B cell (primary cell): ENCODE results near the gene PPT2. TPM values are rescaled to one million over a fixed set of nuclear protein-coding genes. Genes with fewer than 3 reads are reported as not detected.

Source experiments
- ATAC-seq: fragments of 200-7000 bp; cut with Tn5 transposase; one replicate; pipeline ENCODE4 v1.10.0; 2021; ENCODE audit warnings: low read depth, mild to moderate bottlenecking, moderate number of reproducible peaks, moderate library complexity
- CTCF ChIA-PET: fragments of 350-600 bp; sonication (Branson Sonifier 250); formaldehyde crosslinking; loops from one replicate; lab custom pipeline; 2021; ENCODE audit warnings: antibody characterized with exemption, inconsistent platforms; lab: Charles Lee
- POLR2A ChIA-PET: fragments of 350-600 bp; sonication (Branson Sonifier 250); formaldehyde crosslinking; loops from one replicate; lab custom pipeline; 2021; ENCODE audit warnings: antibody characterized with exemption; lab: Charles Lee
- DNase-seq: peaks from one replicate; pipeline ENCODE4 v3.0.0; 2013
- H2AFZ ChIP-seq: 2 replicates; pipeline ENCODE4 v1.6.1; 2012; ENCODE audit warnings: mild to moderate bottlenecking, low read depth, low read length; ENCODE audit not compliant: insufficient read depth, poor library complexity, severe bottlenecking
- H3K27ac ChIP-seq, 2 donors: 1 replicate in 1 of 2; 2 replicates in 1 of 2; pipeline ENCODE4 v1.5.1; 2012 to 2013; ENCODE audit warnings: low read length in 2 of 2, mild to moderate bottlenecking in 2 of 2, moderate library complexity in 1 of 2
- H3K27me3 ChIP-seq, 4 experiments: fragments of 200-600 bp in 1 of 4; sonication (generic) in 1 of 4; replicated peaks in 1 of 4; 1 replicate in 2 of 4; 2 replicates in 2 of 4; pipeline versions ENCODE4 v1.6.1 to v1.7.0; 2013 to 2016; ENCODE audit warnings: low read length in 3 of 4, mild to moderate bottlenecking in 2 of 4, mixed read lengths in 1 of 4, moderate library complexity in 1 of 4; ENCODE audit not compliant: insufficient read depth in 4 of 4, control insufficient read depth in 3 of 4; ENCODE audit errors: control extremely low read depth in 1 of 4
- H3K36me3 ChIP-seq, 2 experiments: replicated peaks in 1 of 2; 1 replicate in 1 of 2; 2 replicates in 1 of 2; pipeline versions ENCODE4 v1.6.1 to v1.7.1; 2013; ENCODE audit warnings: low read length in 1 of 2; ENCODE audit not compliant: insufficient read depth in 2 of 2, control insufficient read depth in 1 of 2; ENCODE audit errors: control extremely low read depth in 1 of 2, extremely low read depth in 1 of 2
- H3K4me1 ChIP-seq, 2 donors: fragments of 200-600 bp in 1 of 2; sonication (generic) in 1 of 2; 1 replicate in 1 of 2; 2 replicates in 1 of 2; pipeline versions ENCODE4 v1.5.1 to v1.6.1; 2013 to 2017; ENCODE audit warnings: low read length in 2 of 2; ENCODE audit not compliant: control insufficient read depth in 2 of 2, insufficient read depth in 2 of 2
- H3K4me2 ChIP-seq: replicated peaks from 2 replicates; pipeline ENCODE3; 2012; ENCODE audit warnings: mild to moderate bottlenecking, low read depth, low read length; ENCODE audit not compliant: poor library complexity, severe bottlenecking
- H3K4me3 ChIP-seq, 5 experiments: fragments of 200-600 bp in 1 of 5; sonication (generic) in 1 of 5; 1 replicate in 3 of 5; 2 replicates in 2 of 5; pipeline versions ENCODE4 v1.5.1 to v1.7.0; 2011 to 2016; ENCODE audit warnings: low read length in 4 of 5, mild to moderate bottlenecking in 4 of 5, low read depth in 2 of 5, control low read depth in 1 of 5, moderate library complexity in 1 of 5; ENCODE audit not compliant: insufficient read depth in 1 of 5; ENCODE audit errors: control extremely low read depth in 1 of 5, extremely low read depth in 1 of 5
- H3K79me2 ChIP-seq: fragments of 200-600 bp; sonication (generic); one replicate; pipeline ENCODE4 v1.6.0; 2016; ENCODE audit warnings: low read length; ENCODE audit not compliant: control insufficient read depth, insufficient read depth
- H3K9ac ChIP-seq: fragments of 200-600 bp; sonication (generic); 2 replicates; pipeline ENCODE4 v1.6.1; 2017; ENCODE audit warnings: mild to moderate bottlenecking, low read length, moderate library complexity
- H3K9me3 ChIP-seq, 3 donors: one replicate each; pipeline versions ENCODE4 v1.6.1 to v1.7.1; 2013; ENCODE audit warnings: low read length in 2 of 3; ENCODE audit not compliant: control insufficient read depth in 2 of 3, insufficient read depth in 1 of 3; ENCODE audit errors: control extremely low read depth in 1 of 3
- H4K20me1 ChIP-seq: 2 replicates; pipeline ENCODE4 v1.6.0; 2012; ENCODE audit warnings: mild to moderate bottlenecking, low read length; ENCODE audit not compliant: insufficient read depth, control insufficient read depth, poor library complexity, severe bottlenecking
- H3K27ac Mint-ChIP-seq: one replicate; pipeline ENCODE4 v1.8.0; 2021; ENCODE audit warnings: mixed read lengths
- H3K27me3 Mint-ChIP-seq: one replicate; pipeline ENCODE4 v1.8.0; 2021; ENCODE audit warnings: mixed read lengths
- H3K4me1 Mint-ChIP-seq: one replicate; pipeline ENCODE4 v1.8.0; 2021; ENCODE audit warnings: mixed read lengths
- H3K4me3 Mint-ChIP-seq: one replicate; pipeline ENCODE4 v1.8.0; 2021; ENCODE audit warnings: mixed read lengths
- H3K9me3 Mint-ChIP-seq: one replicate; pipeline ENCODE4 v1.8.0; 2022; ENCODE audit warnings: mixed read lengths; ENCODE audit not compliant: insufficient read depth
- EZH2 ChIP-seq: IDR thresholded peaks from 2 replicates; pipeline ENCODE4 v1.6.1; 2012; ENCODE audit warnings: borderline replicate concordance, low read depth, mild to moderate bottlenecking, moderate library complexity, low read length; ENCODE audit not compliant: insufficient read depth, poor library complexity, severe bottlenecking
- WGBS: methylation state at CpG from one replicate; pipeline ENCODE4 v1.1.5; 2013; ENCODE audit warnings: missing lambda C conversion rate; ENCODE audit not compliant: insufficient coverage; 5-methylcytosine and 5-hydroxymethylcytosine counted together
- intact Hi-C: fragments of 100-400 bp; cut with micrococcal nuclease; formaldehyde crosslinking; loops from one replicate; pipeline ENCODE4 v1.10.0; 2022
- polyA plus RNA-seq: library from polyadenylated mRNA; depleted of rRNA; stranded (reverse); fragments of >200 nt; gene quantifications from 2 replicates; pipeline ENCODE4 v1.2.3, GENCODE V29; 2012
- total RNA-seq, 2 donors: library from RNA; stranded (reverse); fragments of 120-200 nt in 1 of 2; gene quantifications; 1 replicate in 1 of 2; 2 replicates in 1 of 2; pipeline versions ENCODE4 v1.2.3 to v1.2.4, GENCODE V29; 2013 to 2022
- TF ChIP-seq, protein P1 (sequence below): fragments of 200-600 bp; IDR thresholded peaks from one replicate; pipeline ENCODE4 v1.8.0; 2022; ENCODE audit warnings: antibody characterized with exemption, mild to moderate bottlenecking

PPT2 gene
- total and polyA plus RNA-seq, 2 donors (not counting 1 experiment from before 2014, with no cell fraction given), result 1.2 to 4.2 TPM

DNA sequence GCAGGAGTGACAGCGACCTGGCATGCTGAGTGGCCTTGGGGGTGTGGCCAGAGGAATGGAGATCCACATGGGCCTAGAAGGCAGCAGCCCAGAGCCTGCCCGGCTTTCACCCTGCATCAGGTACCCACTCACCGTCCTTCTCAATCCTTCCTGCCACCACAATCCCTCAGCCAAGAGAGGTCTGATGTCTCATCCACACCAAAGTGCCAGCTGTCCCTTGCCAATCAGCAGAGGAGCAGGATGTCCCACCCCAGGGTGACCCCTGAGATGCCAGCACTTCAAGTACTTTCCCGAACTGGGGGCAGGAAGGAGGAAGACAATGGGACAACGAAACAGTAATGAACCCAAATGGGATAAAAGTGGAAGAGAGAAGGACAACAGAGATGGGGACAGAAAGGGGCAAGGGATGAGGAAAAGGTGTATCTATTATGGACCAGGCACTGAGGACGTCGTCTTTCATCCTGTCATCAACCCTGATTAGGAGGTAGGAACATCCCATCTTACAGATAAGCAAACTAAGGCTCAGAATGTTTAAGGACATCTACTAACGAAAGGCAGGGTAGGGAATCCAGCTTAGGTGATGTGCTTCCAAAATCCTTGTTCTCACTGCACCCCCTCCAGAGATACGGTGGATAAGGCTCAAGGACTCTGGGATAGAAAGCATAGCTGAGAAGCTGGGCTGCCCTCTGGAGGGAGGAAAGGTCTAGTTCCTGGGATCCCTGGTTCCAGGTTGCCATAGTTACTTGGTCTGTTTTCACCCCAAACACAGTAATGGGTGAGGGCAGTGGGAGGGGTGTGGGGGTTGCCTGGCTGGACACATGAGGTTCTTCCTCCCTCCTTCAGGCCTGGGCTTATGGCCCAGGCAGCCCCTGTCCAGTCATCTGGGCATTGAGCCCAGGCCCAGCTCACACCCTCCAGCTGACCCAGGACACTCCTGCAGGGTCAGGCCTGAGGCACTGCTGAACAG, 40.3 kb upstream of the PPT2 start:
- H3K27me3 Mint-ChIP-seq, result peaks cover 2% of the 10 kb centered on the region
- H3K4me3 Mint-ChIP-seq, result no peak overlapping the region
- H4K20me1 ChIP-seq, result peaks cover 5% of the 10 kb centered on the region
- WGBS, result 95% methylated on average over 3 of the region's 9 CpGs
- peak overlapping the region in 1 of 2 donors; percentile 14 for H3K27ac ChIP-seq
- TF ChIP-seq EZH2, result no peak
- TF ChIP-seq, protein P1, sequence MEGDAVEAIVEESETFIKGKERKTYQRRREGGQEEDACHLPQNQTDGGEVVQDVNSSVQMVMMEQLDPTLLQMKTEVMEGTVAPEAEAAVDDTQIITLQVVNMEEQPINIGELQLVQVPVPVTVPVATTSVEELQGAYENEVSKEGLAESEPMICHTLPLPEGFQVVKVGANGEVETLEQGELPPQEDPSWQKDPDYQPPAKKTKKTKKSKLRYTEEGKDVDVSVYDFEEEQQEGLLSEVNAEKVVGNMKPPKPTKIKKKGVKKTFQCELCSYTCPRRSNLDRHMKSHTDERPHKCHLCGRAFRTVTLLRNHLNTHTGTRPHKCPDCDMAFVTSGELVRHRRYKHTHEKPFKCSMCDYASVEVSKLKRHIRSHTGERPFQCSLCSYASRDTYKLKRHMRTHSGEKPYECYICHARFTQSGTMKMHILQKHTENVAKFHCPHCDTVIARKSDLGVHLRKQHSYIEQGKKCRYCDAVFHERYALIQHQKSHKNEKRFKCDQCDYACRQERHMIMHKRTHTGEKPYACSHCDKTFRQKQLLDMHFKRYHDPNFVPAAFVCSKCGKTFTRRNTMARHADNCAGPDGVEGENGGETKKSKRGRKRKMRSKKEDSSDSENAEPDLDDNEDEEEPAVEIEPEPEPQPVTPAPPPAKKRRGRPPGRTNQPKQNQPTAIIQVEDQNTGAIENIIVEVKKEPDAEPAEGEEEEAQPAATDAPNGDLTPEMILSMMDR, result no peak
- H3K79me2 ChIP-seq, result no peaks in the 10 kb centered on the region
- intact Hi-C loops, result no loop called here
- ATAC-seq (no peak), DNase-seq (no peak)
- H2AFZ ChIP-seq, result no peak overlapping the region
- H3K27ac Mint-ChIP-seq, result peak overlapping the region; percentile 39
- H3K9ac ChIP-seq, result no peak overlapping the region
- H3K4me1 Mint-ChIP-seq, result peaks cover 5% of the 10 kb centered on the region
- no peak overlapping the region for H3K4me2 ChIP-seq
- POLR2A ChIA-PET, result interaction anchor here (0.7 kb wide), 1 partner anchor 14 kb away, joined by 4 read pairs; the partner anchor contains the start of gene ATF6B
- H3K4me3 ChIP-seq, result no peak overlapping the region
- H3K4me1 ChIP-seq, result peaks cover 3 to 5% of the 10 kb centered on the region in 2 donors
- peaks cover 0 to 3% (median 0%) of the 10 kb centered on the region in 4 experiments for H3K27me3 ChIP-seq
- CTCF ChIA-PET, result no interaction called here
- no peaks in the 10 kb centered on the region for H3K9me3 Mint-ChIP-seq
- peaks cover 0 to 36% of the 10 kb centered on the region in 2 experiments for H3K36me3 ChIP-seq
- H3K9me3 ChIP-seq, result no peaks in the 10 kb centered on the region

DNA sequence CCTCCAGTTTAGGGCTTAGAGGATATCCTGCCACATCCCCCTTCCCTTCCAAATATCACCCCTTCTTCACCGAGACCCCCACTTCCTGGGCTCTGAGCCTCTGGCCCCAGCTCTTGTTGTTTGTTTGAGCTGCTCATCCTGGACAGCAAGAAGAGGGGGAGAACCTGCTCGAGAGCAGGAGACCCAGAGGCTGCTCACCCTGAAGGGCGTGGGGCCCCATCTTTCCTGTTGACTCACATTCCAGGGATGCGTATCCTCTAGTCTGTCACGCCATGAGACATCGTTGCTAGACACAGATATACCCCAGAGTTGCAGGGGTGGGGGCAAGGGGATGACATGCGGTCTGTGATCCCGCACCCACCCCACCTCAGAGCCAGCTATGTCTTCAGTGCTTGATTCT, 39.1 kb upstream of the PPT2 start:
- no peaks in the 10 kb centered on the region for H3K9me3 ChIP-seq
- H3K79me2 ChIP-seq, result no peaks in the 10 kb centered on the region
- peaks cover 0 to 3% of the 10 kb centered on the region in 2 donors for H3K4me1 ChIP-seq
- no peak overlapping the region for H3K9ac ChIP-seq
- ATAC-seq (no peak), DNase-seq (no peak)
- Mint-ChIP-seq H3K4me3 (no peak overlapping the region), H3K27me3 (no peaks in the 10 kb centered on the region), H3K4me1 (peaks cover 5% of the 10 kb centered on the region), H3K9me3 (no peaks in the 10 kb centered on the region), H3K27ac (no peak overlapping the region)
- peaks cover 6% of the 10 kb centered on the region for H4K20me1 ChIP-seq
- TF ChIP-seq, protein P1, result no peak
- no peak for TF ChIP-seq EZH2
- CTCF ChIA-PET, result no interaction called here
- no peak overlapping the region for H3K27ac ChIP-seq
- POLR2A ChIA-PET, result interaction anchor here (0.7 kb wide), 1 partner anchor 13 kb away, joined by 4 read pairs; the partner anchor contains the start of gene ATF6B
- peaks cover 0 to 47% of the 10 kb centered on the region in 2 experiments for H3K36me3 ChIP-seq
- no peaks in the 10 kb centered on the region for H3K27me3 ChIP-seq
- WGBS, result 93% methylated on average over 7 of the region's 8 CpGs
- no peak overlapping the region for H3K4me2 ChIP-seq
- no peak overlapping the region for H3K4me3 ChIP-seq
- H2AFZ ChIP-seq, result no peak overlapping the region
- intact Hi-C loops, result no loop called here
